HG02588 (cell line): ENCODE measurements around the gene FOXD4L3.
"Not testable (repeated sequence)": the region's sequence is repeated elsewhere in the genome, so short reads cannot be mapped to it uniquely, and the experiment has no call there.

Experiments
- ATAC-seq: cut with Tn5 transposase; IDR thresholded peaks from one replicate; pipeline ENCODE4 v1.9.1; 2021; ENCODE audit warnings: mild to moderate bottlenecking, moderate library complexity; ENCODE audit not compliant: unreplicated experiment

FOXD4L3 gene

GRCh38 chr9:68343992-68344391, 41.3 kb downstream of the FOXD4L3 start:
- ATAC-seq = not testable (repeated sequence)

GRCh38 chr9:68351689-68352088, 49.0 kb downstream of the FOXD4L3 start:
- not testable (repeated sequence) for ATAC-seq
